HepG2 (cell line): ENCODE results near the gene RIPOR3. TPM values are rescaled to one million over a fixed set of nuclear protein-coding genes. Genes with fewer than 3 reads are reported as not detected.

Experiments
- CREB1 ChIP-seq, 2 experiments: fragments of 450-650 bp in 1 of 2; IDR thresholded peaks; 2 replicates each; pipeline ENCODE4 v1.6.1; 2016 to 2017; ENCODE audit warnings: control low read depth in 1 of 2, mild to moderate bottlenecking in 1 of 2, missing compliant biosample characterization in 1 of 2, missing genetic modification characterization in 1 of 2
- CSRNP2 ChIP-seq: sonication (generic); formaldehyde crosslinking; conservative IDR thresholded peaks from 2 replicates; pipeline ENCODE4 v1.8.0; 2022; ENCODE audit warnings: low read depth, missing genetic modification reagents
- ESRRA ChIP-seq: sonication (generic); formaldehyde crosslinking; IDR thresholded peaks from 2 replicates; pipeline ENCODE4 v1.5.1; 2020; ENCODE audit warnings: mild to moderate bottlenecking, low read depth, missing genetic modification reagents
- KDM2A ChIP-seq: sonication (generic); formaldehyde crosslinking; IDR thresholded peaks from 2 replicates; pipeline ENCODE4 v1.4.0; 2020; ENCODE audit warnings: low read depth, missing genetic modification reagents, borderline replicate concordance
- KDM5B ChIP-seq: sonication (generic); formaldehyde crosslinking; IDR thresholded peaks from 2 replicates; pipeline ENCODE4 v1.4.0; 2020; ENCODE audit warnings: missing genetic modification reagents, mild to moderate bottlenecking, borderline replicate concordance
- NFRKB ChIP-seq: fragments of 450-650 bp; IDR thresholded peaks from 2 replicates; pipeline ENCODE4 v1.6.1; 2017
- PHF20 ChIP-seq: sonication (generic); formaldehyde crosslinking; IDR thresholded peaks from 2 replicates; pipeline ENCODE4 v1.5.0; 2020; ENCODE audit warnings: mild to moderate bottlenecking, missing genetic modification reagents
- POLR2AphosphoS5 ChIP-seq: IDR thresholded peaks from 2 replicates; pipeline ENCODE4 v1.6.1; 2012; ENCODE audit warnings: low read depth, low read length
- PREB ChIP-seq: sonication (generic); formaldehyde crosslinking; IDR thresholded peaks from 2 replicates; pipeline ENCODE4 v1.4.0; 2020; ENCODE audit warnings: missing genetic modification reagents
- SP5 ChIP-seq: IDR thresholded peaks from 2 replicates; pipeline ENCODE4 v1.6.1; 2016; ENCODE audit warnings: low read depth, borderline replicate concordance
- SRSF1 ChIP-seq: fragments of 200-400 bp; formaldehyde crosslinking; optimal IDR thresholded peaks from 2 replicates; pipeline ENCODE3; 2017; ENCODE audit warnings: mild to moderate bottlenecking, low read depth, low read length, moderate library complexity
- TGIF2 ChIP-seq: IDR thresholded peaks from 2 replicates; pipeline ENCODE4 v1.6.1; 2016; ENCODE audit warnings: control low read depth, missing compliant biosample characterization
- TMF1 ChIP-seq: sonication (generic); formaldehyde crosslinking; IDR thresholded peaks from 2 replicates; pipeline ENCODE4 v1.8.1; 2022; ENCODE audit warnings: low read depth, missing genetic modification reagents
- ZFP1 ChIP-seq: IDR thresholded peaks from 2 replicates; pipeline ENCODE4 v1.6.1; 2016
- ZFP82 ChIP-seq: sonication (generic); formaldehyde crosslinking; IDR thresholded peaks from 2 replicates; pipeline ENCODE4 v1.5.1; 2020; ENCODE audit warnings: mild to moderate bottlenecking, missing genetic modification reagents, borderline replicate concordance
- ZNF234 ChIP-seq: sonication (generic); formaldehyde crosslinking; conservative IDR thresholded peaks from 2 replicates; pipeline ENCODE4 v1.5.1; 2020; ENCODE audit warnings: mild to moderate bottlenecking, missing genetic modification reagents
- ZNF557 ChIP-seq: sonication (generic); formaldehyde crosslinking; IDR thresholded peaks from 2 replicates; pipeline ENCODE4 v1.4.0; 2020; ENCODE audit warnings: missing genetic modification reagents
- ZNF761 ChIP-seq: sonication (generic); formaldehyde crosslinking; conservative IDR thresholded peaks from 2 replicates; pipeline ENCODE4 v1.4.0; 2020; ENCODE audit warnings: mild to moderate bottlenecking, missing genetic modification reagents
- ZNF772 ChIP-seq: sonication (generic); formaldehyde crosslinking; IDR thresholded peaks from 2 replicates; pipeline ENCODE4 v1.5.0; 2020; ENCODE audit warnings: mild to moderate bottlenecking, missing genetic modification reagents
- ZSCAN22 ChIP-seq: sonication (generic); formaldehyde crosslinking; IDR thresholded peaks from 2 replicates; pipeline ENCODE4 v1.4.0; 2020; ENCODE audit warnings: mild to moderate bottlenecking, missing genetic modification reagents
- polyA plus RNA-seq, 8 experiments: library from polyadenylated mRNA; depleted of rRNA in 3 of 8; stranded (reverse) in 7 of 8; unstranded in 1 of 8; fragments of >200 nt; fragmentation: Illumina TruSeq in 4 of 8; extraction: Trizol in 4 of 8; gene quantifications; 2 replicates each; pipeline versions ENCODE4 v1.2.1 to v1.2.3, GENCODE V29; 2011 to 2016; ENCODE audit warnings: low read depth in 4 of 8, missing spikeins in 1 of 8, mixed read lengths in 1 of 8; ENCODE audit not compliant: insufficient read depth in 1 of 8
- total RNA-seq, 5 experiments: library from RNA; depleted of rRNA; stranded (reverse); fragments of >200 nt; fragmentation: Illumina TruSeq; extraction: Trizol; gene quantifications; 2 replicates each; pipeline ENCODE4 v1.2.3, GENCODE V29; 2016; ENCODE audit warnings: low read depth in 1 of 5
- TF ChIP-seq, protein P1 (sequence below), 2 experiments: IDR thresholded peaks; 2 replicates each; pipeline ENCODE4 v1.6.1; 2011 to 2012; ENCODE audit warnings: low read length in 2 of 2, borderline replicate concordance in 1 of 2, low read depth in 1 of 2, mild to moderate bottlenecking in 1 of 2, moderate library complexity in 1 of 2
- TF ChIP-seq, protein P2 (sequence below): sonication (generic); formaldehyde crosslinking; IDR thresholded peaks from 2 replicates; pipeline ENCODE4 v1.5.0; 2020; ENCODE audit warnings: missing genetic modification reagents, mild to moderate bottlenecking, borderline replicate concordance
- TF ChIP-seq, protein P3 (sequence below): sonication (generic); formaldehyde crosslinking; IDR thresholded peaks from 2 replicates; pipeline ENCODE4 v1.5.0; 2020; ENCODE audit warnings: missing genetic modification reagents, mild to moderate bottlenecking, borderline replicate concordance

The RIPOR3 gene
- total and polyA plus RNA-seq, 2 of the 13 experiments (the other 11 are each of a cell fraction or from before 2014, with no cell fraction given): 0.18 TPM; not detected in 1

DNA sequence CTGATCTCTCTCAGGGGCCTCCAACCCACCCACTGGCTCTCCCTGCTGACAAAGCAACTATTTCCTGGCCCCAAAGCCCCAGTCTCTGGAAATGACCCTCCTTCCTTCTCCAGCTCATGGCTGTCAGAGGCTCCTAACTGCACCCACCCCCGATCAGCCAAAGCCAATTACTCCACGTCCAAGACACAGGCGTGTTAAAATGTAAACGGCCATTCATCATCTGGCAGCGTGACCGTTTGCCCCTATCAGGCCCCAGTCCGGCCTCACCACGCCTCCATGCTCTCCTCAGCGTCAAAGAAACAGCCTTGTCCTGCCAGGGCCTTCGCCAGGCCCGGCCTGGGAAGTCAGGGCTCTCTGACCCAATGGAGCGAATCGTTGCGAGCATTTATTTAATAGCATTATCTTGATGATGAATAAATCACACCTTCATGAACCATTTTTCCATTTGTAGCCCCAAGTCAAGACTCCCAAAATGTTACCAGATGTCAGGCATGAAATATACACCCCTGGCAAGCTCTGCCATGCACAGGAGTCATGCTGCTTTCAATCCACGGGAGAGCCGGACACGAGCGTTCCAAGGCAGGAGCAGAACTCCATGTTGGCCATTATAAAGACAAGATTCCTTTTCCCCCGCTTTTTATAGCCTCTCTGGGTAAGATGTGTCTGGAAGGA lies 17.7 kb downstream of the RIPOR3 start (continued):
- TF ChIP-seq ZFP1 (CRISPR knock-in tag): no peak
- TF ChIP-seq ZNF761 (CRISPR knock-in tag): 0 out of 2 replicates have a peak, but pooled peaks have one; percentile 10
- no peak for TF ChIP-seq TGIF2 (CRISPR knock-in tag)
- peak; percentile 26; the same call in 1 of the 2 replicates for TF ChIP-seq SP5 (CRISPR knock-in tag)
- TF ChIP-seq ZNF557 (CRISPR knock-in tag): no peak
- TF ChIP-seq PHF20 (CRISPR knock-in tag): no peak
- peak; percentile 72; the same call in 1 of the 2 replicates for TF ChIP-seq TMF1 (CRISPR knock-in tag)
- no peak for TF ChIP-seq CREB1 (IDR thresholded peaks at IDR 0.05)
- TF ChIP-seq CREB1 (CRISPR knock-in tag; IDR thresholded peaks at IDR 0.05): no peak
- TF ChIP-seq, protein P1, sequence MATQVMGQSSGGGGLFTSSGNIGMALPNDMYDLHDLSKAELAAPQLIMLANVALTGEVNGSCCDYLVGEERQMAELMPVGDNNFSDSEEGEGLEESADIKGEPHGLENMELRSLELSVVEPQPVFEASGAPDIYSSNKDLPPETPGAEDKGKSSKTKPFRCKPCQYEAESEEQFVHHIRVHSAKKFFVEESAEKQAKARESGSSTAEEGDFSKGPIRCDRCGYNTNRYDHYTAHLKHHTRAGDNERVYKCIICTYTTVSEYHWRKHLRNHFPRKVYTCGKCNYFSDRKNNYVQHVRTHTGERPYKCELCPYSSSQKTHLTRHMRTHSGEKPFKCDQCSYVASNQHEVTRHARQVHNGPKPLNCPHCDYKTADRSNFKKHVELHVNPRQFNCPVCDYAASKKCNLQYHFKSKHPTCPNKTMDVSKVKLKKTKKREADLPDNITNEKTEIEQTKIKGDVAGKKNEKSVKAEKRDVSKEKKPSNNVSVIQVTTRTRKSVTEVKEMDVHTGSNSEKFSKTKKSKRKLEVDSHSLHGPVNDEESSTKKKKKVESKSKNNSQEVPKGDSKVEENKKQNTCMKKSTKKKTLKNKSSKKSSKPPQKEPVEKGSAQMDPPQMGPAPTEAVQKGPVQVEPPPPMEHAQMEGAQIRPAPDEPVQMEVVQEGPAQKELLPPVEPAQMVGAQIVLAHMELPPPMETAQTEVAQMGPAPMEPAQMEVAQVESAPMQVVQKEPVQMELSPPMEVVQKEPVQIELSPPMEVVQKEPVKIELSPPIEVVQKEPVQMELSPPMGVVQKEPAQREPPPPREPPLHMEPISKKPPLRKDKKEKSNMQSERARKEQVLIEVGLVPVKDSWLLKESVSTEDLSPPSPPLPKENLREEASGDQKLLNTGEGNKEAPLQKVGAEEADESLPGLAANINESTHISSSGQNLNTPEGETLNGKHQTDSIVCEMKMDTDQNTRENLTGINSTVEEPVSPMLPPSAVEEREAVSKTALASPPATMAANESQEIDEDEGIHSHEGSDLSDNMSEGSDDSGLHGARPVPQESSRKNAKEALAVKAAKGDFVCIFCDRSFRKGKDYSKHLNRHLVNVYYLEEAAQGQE (IDR thresholded peaks at IDR 0.05; ENCODE audit: borderline replicate concordance in 1 of 2, low read depth in 1 of 2, low read length in 2 of 2): no peak
- TF ChIP-seq NFRKB: no peak
- TF ChIP-seq ESRRA: no peak
- 0 out of 2 replicates have a peak, but pooled peaks have one; percentile 46 for TF ChIP-seq ZNF772 (CRISPR knock-in tag)
- no peak for TF ChIP-seq CSRNP2
- TF ChIP-seq KDM5B (CRISPR knock-in tag): 0 out of 2 replicates have a peak, but pooled peaks have one; percentile 44
- TF ChIP-seq POLR2AphosphoS5: no peak
- no peak for TF ChIP-seq PREB (CRISPR knock-in tag)
- TF ChIP-seq, protein P2, sequence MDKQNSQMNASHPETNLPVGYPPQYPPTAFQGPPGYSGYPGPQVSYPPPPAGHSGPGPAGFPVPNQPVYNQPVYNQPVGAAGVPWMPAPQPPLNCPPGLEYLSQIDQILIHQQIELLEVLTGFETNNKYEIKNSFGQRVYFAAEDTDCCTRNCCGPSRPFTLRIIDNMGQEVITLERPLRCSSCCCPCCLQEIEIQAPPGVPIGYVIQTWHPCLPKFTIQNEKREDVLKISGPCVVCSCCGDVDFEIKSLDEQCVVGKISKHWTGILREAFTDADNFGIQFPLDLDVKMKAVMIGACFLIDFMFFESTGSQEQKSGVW (CRISPR knock-in tag): no peak
- no peak for TF ChIP-seq ZSCAN22
- TF ChIP-seq ZNF234 (CRISPR knock-in tag): no peak
- TF ChIP-seq ZFP82 (CRISPR knock-in tag): no peak
- TF ChIP-seq KDM2A (CRISPR knock-in tag): 0 out of 2 replicates have a peak, but pooled peaks have one; percentile 23
- TF ChIP-seq, protein P3, sequence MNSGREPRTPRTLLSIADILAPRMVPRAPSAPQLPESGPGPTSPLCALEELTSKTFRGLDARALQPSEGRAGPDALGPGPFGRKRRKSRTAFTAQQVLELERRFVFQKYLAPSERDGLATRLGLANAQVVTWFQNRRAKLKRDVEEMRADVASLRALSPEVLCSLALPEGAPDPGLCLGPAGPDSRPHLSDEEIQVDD (CRISPR knock-in tag): no peak
- TF ChIP-seq SRSF1: no peak
